Neural crest cell (in vitro differentiated cells): Measurements from ENCODE around the gene UGT1A8. TPM values are rescaled to one million over a fixed set of nuclear protein-coding genes. Genes with fewer than 3 reads are reported as not detected.
"Not testable (repeated sequence)": the region's sequence is repeated elsewhere in the genome, so short reads cannot be mapped to it uniquely, and the experiment has no call there.

ENCODE experiments used
- DNase-seq: peaks from one replicate; pipeline ENCODE4 v3.0.0; 2021; ENCODE audit warnings: low read depth, mixed read lengths, low spot score
- H3K27ac Mint-ChIP-seq: one replicate; pipeline ENCODE4 v1.8.0; 2021; ENCODE audit warnings: mild to moderate bottlenecking, mixed read lengths; ENCODE audit not compliant: unreplicated experiment
- H3K27me3 Mint-ChIP-seq: 2 replicates; pipeline ENCODE4 v1.8.0; 2021; ENCODE audit warnings: low read depth, mild to moderate bottlenecking, mixed read lengths
- H3K36me3 Mint-ChIP-seq: 2 replicates; pipeline ENCODE4 v1.8.0; 2021; ENCODE audit warnings: low read depth, mild to moderate bottlenecking, mixed read lengths
- H3K4me1 Mint-ChIP-seq: 2 replicates; pipeline ENCODE4 v1.8.0; 2021; ENCODE audit warnings: mixed read lengths
- H3K4me3 Mint-ChIP-seq: one replicate; pipeline ENCODE4 v1.8.0; 2021; ENCODE audit warnings: mild to moderate bottlenecking, mixed read lengths
- H3K9me3 Mint-ChIP-seq: 2 replicates; pipeline ENCODE4 v1.8.0; 2021; ENCODE audit warnings: mixed read lengths
- total RNA-seq: library from RNA; stranded (reverse); gene quantifications from 2 replicates; pipeline ENCODE4 v1.2.1, GENCODE V29; 2021
- TF ChIP-seq, protein P1 (sequence below): fragments of 200-600 bp; sonication (generic); conservative IDR thresholded peaks from 2 replicates; pipeline ENCODE4 v1.5.0; 2021; ENCODE audit warnings: antibody characterized with exemption, mild to moderate bottlenecking

The UGT1A8 gene
- total RNA-seq, 1 donor from 2014 or later: not detected

- no peaks in the 10 kb centered on the region for H3K36me3 Mint-ChIP-seq
- H3K9me3 Mint-ChIP-seq: peaks cover 6% of the 10 kb centered on the region
- DNase-seq: no peak
- H3K4me3 Mint-ChIP-seq: no peak overlapping the region
- no peaks in the 10 kb centered on the region for H3K4me1 Mint-ChIP-seq
- no peak overlapping the region for H3K27ac Mint-ChIP-seq
- TF ChIP-seq, protein P1, sequence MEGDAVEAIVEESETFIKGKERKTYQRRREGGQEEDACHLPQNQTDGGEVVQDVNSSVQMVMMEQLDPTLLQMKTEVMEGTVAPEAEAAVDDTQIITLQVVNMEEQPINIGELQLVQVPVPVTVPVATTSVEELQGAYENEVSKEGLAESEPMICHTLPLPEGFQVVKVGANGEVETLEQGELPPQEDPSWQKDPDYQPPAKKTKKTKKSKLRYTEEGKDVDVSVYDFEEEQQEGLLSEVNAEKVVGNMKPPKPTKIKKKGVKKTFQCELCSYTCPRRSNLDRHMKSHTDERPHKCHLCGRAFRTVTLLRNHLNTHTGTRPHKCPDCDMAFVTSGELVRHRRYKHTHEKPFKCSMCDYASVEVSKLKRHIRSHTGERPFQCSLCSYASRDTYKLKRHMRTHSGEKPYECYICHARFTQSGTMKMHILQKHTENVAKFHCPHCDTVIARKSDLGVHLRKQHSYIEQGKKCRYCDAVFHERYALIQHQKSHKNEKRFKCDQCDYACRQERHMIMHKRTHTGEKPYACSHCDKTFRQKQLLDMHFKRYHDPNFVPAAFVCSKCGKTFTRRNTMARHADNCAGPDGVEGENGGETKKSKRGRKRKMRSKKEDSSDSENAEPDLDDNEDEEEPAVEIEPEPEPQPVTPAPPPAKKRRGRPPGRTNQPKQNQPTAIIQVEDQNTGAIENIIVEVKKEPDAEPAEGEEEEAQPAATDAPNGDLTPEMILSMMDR: no peak
- no peaks in the 10 kb centered on the region for H3K27me3 Mint-ChIP-seq
Observed at GRCh38 chr2:233740870-233741269, 123.4 kb downstream of the UGT1A8 start.

DNA sequence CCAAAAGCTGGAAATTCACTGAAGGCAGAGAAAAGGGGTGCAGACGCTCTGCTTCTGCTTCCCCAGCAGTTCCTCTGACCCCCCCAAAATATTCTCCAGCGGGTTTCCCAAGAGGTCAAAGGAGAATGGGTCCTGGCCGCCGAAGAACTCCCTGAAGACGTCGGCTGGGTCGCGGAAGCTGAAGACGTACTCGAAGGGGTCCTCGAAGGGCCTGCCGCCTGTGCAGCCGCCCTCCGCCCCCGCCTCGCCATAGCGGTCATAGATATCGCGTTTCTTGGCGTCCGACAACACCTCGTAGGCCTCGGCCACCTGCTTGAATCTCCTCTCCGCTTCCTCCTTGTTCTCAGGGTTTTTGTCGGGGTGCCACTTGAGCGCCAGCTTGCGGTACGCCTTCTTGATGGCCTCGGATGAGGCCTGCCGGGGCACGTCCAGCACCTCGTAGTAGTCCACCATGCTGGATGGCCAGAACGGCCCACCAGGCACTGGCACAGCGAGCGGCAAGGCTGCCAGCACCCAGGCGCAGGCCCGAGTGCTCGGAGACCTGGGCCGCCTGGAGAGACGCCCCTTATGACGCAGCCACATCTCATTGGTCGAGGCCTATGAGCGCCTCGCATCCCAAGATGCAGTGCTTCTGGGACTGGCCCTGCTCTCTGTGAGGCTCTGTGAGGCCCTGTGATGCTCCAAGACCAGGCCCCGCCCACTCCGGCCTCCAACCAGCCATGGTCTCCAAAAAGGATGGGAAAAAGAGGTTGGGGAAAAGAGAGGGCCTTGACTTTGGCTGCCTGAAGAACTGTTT lies 126.2 kb downstream of the UGT1A8 start:
- peaks cover 3% of the 10 kb centered on the region for H3K27me3 Mint-ChIP-seq
- H3K9me3 Mint-ChIP-seq: peaks cover 6% of the 10 kb centered on the region
- H3K27ac Mint-ChIP-seq: no peak overlapping the region
- peaks cover 3% of the 10 kb centered on the region for H3K36me3 Mint-ChIP-seq
- TF ChIP-seq, protein P1: no peak
- no peak for DNase-seq
- no peaks in the 10 kb centered on the region for H3K4me1 Mint-ChIP-seq
- H3K4me3 Mint-ChIP-seq: no peak overlapping the region

DNA sequence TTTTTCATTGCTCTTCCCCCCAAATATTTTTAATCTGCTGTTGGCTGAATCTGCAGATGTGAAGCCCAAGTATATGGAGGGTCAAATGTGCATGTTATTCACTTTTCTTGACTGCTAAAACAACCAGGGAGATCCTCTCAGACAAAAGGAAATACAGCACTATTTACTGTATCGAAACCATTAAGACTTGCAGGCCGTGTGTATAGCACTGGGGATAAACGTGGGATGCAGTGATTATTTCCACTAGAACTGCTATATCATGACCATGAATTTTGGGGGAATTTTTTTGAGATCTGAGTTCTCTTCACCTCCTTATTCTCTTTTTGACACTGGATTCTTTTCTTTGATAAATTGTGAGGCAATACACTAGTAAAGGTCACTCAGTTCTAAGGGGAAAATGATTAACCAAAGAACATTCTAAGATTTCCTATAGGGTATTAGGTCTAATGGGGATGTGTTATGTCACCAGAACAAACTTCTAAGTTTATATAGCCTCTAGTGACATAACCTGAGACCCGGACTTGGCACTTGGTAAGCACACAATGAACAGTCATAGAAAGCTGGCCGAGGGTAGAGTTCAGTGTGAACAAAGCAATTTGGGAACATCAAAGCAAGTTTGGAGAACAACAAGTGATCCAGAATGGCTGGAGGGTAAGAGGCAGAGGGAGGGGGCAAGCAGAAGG lies 127.8 kb downstream of the UGT1A8 start:
- H3K27me3 Mint-ChIP-seq: peaks cover 3% of the 10 kb centered on the region
- H3K36me3 Mint-ChIP-seq: peaks cover 9% of the 10 kb centered on the region
- H3K4me1 Mint-ChIP-seq: no peaks in the 10 kb centered on the region

DNA sequence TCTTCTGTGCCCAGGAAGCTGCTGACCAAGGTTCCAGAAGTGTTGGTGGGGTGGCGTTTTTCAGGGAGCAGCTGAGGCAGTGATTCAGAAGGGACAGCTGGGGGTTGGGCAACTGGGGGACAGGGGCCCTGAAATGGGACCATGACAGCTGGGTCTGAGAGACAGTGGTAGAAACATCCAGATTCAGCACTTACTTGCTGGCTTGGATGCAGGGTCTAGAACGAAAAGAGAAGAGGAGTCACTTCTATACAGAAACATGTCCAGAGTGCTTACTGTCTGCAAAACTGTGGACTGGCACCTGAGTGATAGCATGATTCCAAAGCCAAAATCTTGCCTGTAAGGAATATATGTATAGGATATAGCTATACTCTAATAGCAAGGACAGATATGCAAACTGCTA lies 128.4 kb downstream of the UGT1A8 start:
- DNase-seq, H3K4me3 Mint-ChIP-seq, H3K27ac Mint-ChIP-seq, H3K4me1 Mint-ChIP-seq, H3K27me3 Mint-ChIP-seq, H3K36me3 Mint-ChIP-seq: not testable (repeated sequence)
- H3K9me3 Mint-ChIP-seq: peaks cover 14% of the 10 kb centered on the region

More for the DNA sequence above, 127.8 kb downstream of the UGT1A8 start:
- peaks cover 14% of the 10 kb centered on the region for H3K9me3 Mint-ChIP-seq
- H3K4me3 Mint-ChIP-seq: no peak overlapping the region
- no peak overlapping the region for H3K27ac Mint-ChIP-seq
- no peak for DNase-seq
- TF ChIP-seq, protein P1: no peak

DNA sequence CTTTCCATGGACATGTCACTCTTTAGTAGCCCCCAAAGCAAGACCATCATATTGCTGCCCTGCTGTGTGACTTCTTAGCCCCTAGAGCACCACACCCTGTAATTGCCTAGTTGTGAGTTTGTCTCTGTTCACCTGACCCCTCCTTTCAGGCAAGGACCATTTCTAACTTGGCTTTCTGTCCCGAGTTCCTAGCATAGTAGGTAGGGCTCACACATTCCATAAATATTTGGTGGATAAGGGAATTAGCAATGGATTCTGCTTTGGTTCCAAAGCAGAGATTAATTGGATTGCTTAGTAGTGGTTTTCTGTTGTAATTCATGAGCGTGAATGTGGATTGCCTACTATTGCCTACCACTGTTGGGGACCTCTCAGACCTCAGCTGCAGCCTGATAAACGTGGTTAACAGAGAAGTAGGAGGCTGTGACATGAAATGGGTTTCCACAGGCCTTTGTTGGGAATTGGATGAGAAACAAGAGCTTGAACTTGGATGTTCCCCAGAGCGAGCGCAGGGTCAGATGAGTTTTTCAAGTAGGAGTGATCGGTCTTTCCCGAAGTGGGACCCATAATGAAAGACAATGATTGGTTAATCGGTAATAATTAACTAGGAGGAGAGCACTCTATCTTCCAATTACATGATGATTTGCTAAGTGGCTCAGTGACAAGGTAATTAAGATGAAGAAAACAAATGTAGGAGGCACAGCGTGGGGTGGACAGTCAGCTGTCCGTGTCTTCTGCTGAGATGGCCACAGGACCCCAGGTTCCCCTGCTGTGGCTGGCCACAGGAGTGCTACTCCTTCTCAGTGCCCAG lies 129.2 kb downstream of the UGT1A8 start:
- Mint-ChIP-seq H3K27me3 (peaks cover 3% of the 10 kb centered on the region), H3K4me1 (no peaks in the 10 kb centered on the region), H3K9me3 (peaks cover 18% of the 10 kb centered on the region), H3K4me3 (no peak overlapping the region), H3K27ac (no peak overlapping the region), H3K36me3 (peaks cover 14% of the 10 kb centered on the region)
- DNase-seq: no peak
- TF ChIP-seq, protein P1: no peak
